Panc1 (cell line): ENCODE results near the gene HS3ST5. TPM values are rescaled to one million over a fixed set of nuclear protein-coding genes. Genes with fewer than 3 reads are reported as not detected.

ENCODE experiments used
- ATAC-seq: fragments of 200-7000 bp; cut with Tn5 transposase; 2 replicates; pipeline ENCODE4 v1.9.1; 2020; ENCODE audit warnings: mild to moderate bottlenecking, moderate library complexity
- BruUV-seq: library from RNA; stranded (reverse); fragments of 400-500 nt; replicated peaks from 2 replicates; lab custom pipeline; 2021; lab: Mats Ljungman, UMichigan
- CTCF ChIA-PET: fragments of 300-600 bp; sonication (Branson Sonifier 250); formaldehyde crosslinking; loops from one replicate; lab custom pipeline; 2022; ENCODE audit warnings: antibody characterized with exemption; lab: Charles Lee
- POLR2A ChIA-PET: fragments of 300-600 bp; sonication (Branson Sonifier 250); formaldehyde crosslinking; loops from one replicate; lab custom pipeline; 2022; ENCODE audit warnings: antibody characterized with exemption; lab: Charles Lee
- DNase-seq: peaks from one replicate; pipeline ENCODE4 v3.0.0-alpha.2; 2010; ENCODE audit warnings: low read depth, low spot score
- H3K27ac ChIP-seq: 2 replicates; pipeline ENCODE4 v1.5.1; 2011; ENCODE audit warnings: mild to moderate bottlenecking, low read length, inconsistent platforms
- H3K27me3 ChIP-seq: fragments of 200-500 bp; sonication (Bioruptor generic); 2 replicates; pipeline ENCODE4 v1.6.0; 2014; ENCODE audit warnings: low read length, inconsistent platforms; ENCODE audit not compliant: control insufficient read depth, insufficient read depth
- H3K36me3 ChIP-seq: fragments of 200-500 bp; sonication (Bioruptor generic); 2 replicates; pipeline ENCODE4 v1.5.1; 2014; ENCODE audit warnings: inconsistent platforms, mild to moderate bottlenecking, low read length, moderate library complexity; ENCODE audit not compliant: control insufficient read depth, insufficient read depth
- H3K4me1 ChIP-seq: 2 replicates; pipeline ENCODE4 v1.5.1; 2011; ENCODE audit warnings: inconsistent platforms, mild to moderate bottlenecking, low read length, moderate library complexity; ENCODE audit not compliant: control insufficient read depth, insufficient read depth
- H3K4me3 ChIP-seq, 2 experiments: 2 replicates each; pipeline ENCODE4 v1.5.1; 2011 to 2012; ENCODE audit warnings: low read depth in 2 of 2, low read length in 2 of 2, mild to moderate bottlenecking in 2 of 2, inconsistent platforms in 1 of 2, moderate library complexity in 1 of 2
- H3K9me3 ChIP-seq: fragments of 200-500 bp; sonication (Bioruptor generic); 2 replicates; pipeline ENCODE4 v1.5.1; 2014; ENCODE audit warnings: low read depth, mild to moderate bottlenecking, inconsistent platforms, low read length, moderate library complexity; ENCODE audit not compliant: control insufficient read depth, insufficient read depth
- CTCF ChIP-seq: fragments of 450-650 bp; IDR thresholded peaks from 2 replicates; pipeline ENCODE4 v1.5.1; 2017; ENCODE audit warnings: mild to moderate bottlenecking
- POLR2AphosphoS5 ChIP-seq: IDR thresholded peaks from 2 replicates; pipeline ENCODE4 v1.6.1; 2012; ENCODE audit warnings: mild to moderate bottlenecking, low read depth, low read length, moderate library complexity
- REST ChIP-seq, 2 experiments: IDR thresholded peaks; 2 replicates each; pipeline ENCODE4 v1.6.1; 2011 to 2012; ENCODE audit warnings: low read depth in 2 of 2, control low read depth in 1 of 2, low read length in 1 of 2, mild to moderate bottlenecking in 1 of 2, moderate library complexity in 1 of 2; ENCODE audit not compliant: insufficient read depth in 1 of 2
- SIN3A ChIP-seq: IDR thresholded peaks from 2 replicates; pipeline ENCODE4 v1.6.1; 2012; ENCODE audit warnings: low read depth, mild to moderate bottlenecking, low read length, moderate library complexity, borderline replicate concordance; ENCODE audit not compliant: insufficient read depth
- TCF7L2 ChIP-seq: IDR thresholded peaks from 2 replicates; pipeline ENCODE4 v1.6.1; 2011; ENCODE audit warnings: mild to moderate bottlenecking, low read depth, low read length, inconsistent platforms
- in situ Hi-C: cut with HindIII; loops from 2 replicates; pipeline ENCODE4 v1.10.0; 2016; ENCODE audit warnings: low sequenced_read_pairs, low pct_unique_long_range_greater_than_20kb
- intact Hi-C: fragments of 100-400 bp; cut with micrococcal nuclease; formaldehyde crosslinking; loops from one replicate; pipeline ENCODE4 v1.10.0; 2022; ENCODE audit not compliant: unreplicated experiment
- total RNA-seq: library from RNA; stranded (reverse); gene quantifications from one replicate; pipeline ENCODE4 v1.2.1, GENCODE V29; 2021; ENCODE audit not compliant: unreplicated experiment

The HS3ST5 gene
- total RNA-seq, 1 experiment from 2014 or later, result 0.05 TPM

GRCh38 chr6:114339706-114340105, 3.1 kb downstream of the HS3ST5 start:
- intact Hi-C loops (no loop called here), in situ Hi-C loops (no loop called here)

GRCh38 chr6:114334237-114334636, 8.6 kb downstream of the HS3ST5 start:
- TF ChIP-seq CTCF, result no peak
- TF ChIP-seq REST (IDR thresholded peaks at IDR 0.05; ENCODE audit: insufficient read depth in 1 of 2, low read depth in 2 of 2, low read length in 1 of 2), result no peak
- TF ChIP-seq SIN3A, result no peak
- no peak for TF ChIP-seq POLR2AphosphoS5
- no peak for TF ChIP-seq TCF7L2
- POLR2A ChIA-PET, result no interaction called here
- BruUV-seq, result no TSS peak
- intact Hi-C loops, result no loop called here
- Histone ChIP-seq H3K27me3 (peaks cover 8% of the 10 kb centered on the region), H3K4me3 (no peak overlapping the region), H3K27ac (no peak overlapping the region), H3K36me3 (no peaks in the 10 kb centered on the region), H3K4me1 (no peaks in the 10 kb centered on the region), H3K9me3 (no peaks in the 10 kb centered on the region)
- ATAC-seq (no peak), DNase-seq (no peak)
- CTCF ChIA-PET, result no interaction called here
- in situ Hi-C loops, result no loop called here

More at GRCh38 chr6:114339706-114340105, 3.1 kb downstream of the HS3ST5 start:
- Histone ChIP-seq H3K27ac (no peak overlapping the region), H3K9me3 (no peaks in the 10 kb centered on the region), H3K36me3 (no peaks in the 10 kb centered on the region), H3K4me1 (peaks cover 5% of the 10 kb centered on the region), H3K27me3 (peaks cover 42% of the 10 kb centered on the region), H3K4me3 (no peak overlapping the region)
- CTCF ChIA-PET, result no interaction called here
- TF ChIP-seq TCF7L2, result no peak
- TF ChIP-seq SIN3A, result no peak
- no peak for TF ChIP-seq REST (IDR thresholded peaks at IDR 0.05; ENCODE audit: insufficient read depth in 1 of 2, low read depth in 2 of 2, low read length in 1 of 2)
- TF ChIP-seq CTCF, result no peak
- TF ChIP-seq POLR2AphosphoS5, result no peak
- POLR2A ChIA-PET, result no interaction called here
- no peak for ATAC-seq
- BruUV-seq, result no TSS peak
- DNase-seq, result no peak
